B cell (primary cell): ENCODE data around the gene INPP4A. TPM values are rescaled to one million over a fixed set of nuclear protein-coding genes. Genes with fewer than 3 reads are reported as not detected.
"Not testable (repeated sequence)": the region's sequence is repeated elsewhere in the genome, so short reads cannot be mapped to it uniquely, and the experiment has no call there.

Experiments
- ATAC-seq: fragments of 200-7000 bp; cut with Tn5 transposase; one replicate; pipeline ENCODE4 v1.10.0; 2021; ENCODE audit warnings: low read depth, mild to moderate bottlenecking, moderate number of reproducible peaks, moderate library complexity
- CTCF ChIA-PET: fragments of 350-600 bp; sonication (Branson Sonifier 250); formaldehyde crosslinking; loops from one replicate; lab custom pipeline; 2021; ENCODE audit warnings: antibody characterized with exemption, inconsistent platforms; lab: Charles Lee
- POLR2A ChIA-PET: fragments of 350-600 bp; sonication (Branson Sonifier 250); formaldehyde crosslinking; loops from one replicate; lab custom pipeline; 2021; ENCODE audit warnings: antibody characterized with exemption; lab: Charles Lee
- DNase-seq: peaks from one replicate; pipeline ENCODE4 v3.0.0; 2013
- H2AFZ ChIP-seq: 2 replicates; pipeline ENCODE4 v1.6.1; 2012; ENCODE audit warnings: mild to moderate bottlenecking, low read depth, low read length; ENCODE audit not compliant: insufficient read depth, poor library complexity, severe bottlenecking
- H3K27ac ChIP-seq, 2 donors: 1 replicate in 1 of 2; 2 replicates in 1 of 2; pipeline ENCODE4 v1.5.1; 2012 to 2013; ENCODE audit warnings: low read length in 2 of 2, mild to moderate bottlenecking in 2 of 2, moderate library complexity in 1 of 2
- H3K27me3 ChIP-seq, 4 experiments: fragments of 200-600 bp in 1 of 4; sonication (generic) in 1 of 4; replicated peaks in 1 of 4; 1 replicate in 2 of 4; 2 replicates in 2 of 4; pipeline versions ENCODE4 v1.6.1 to v1.7.0; 2013 to 2016; ENCODE audit warnings: low read length in 3 of 4, mild to moderate bottlenecking in 2 of 4, mixed read lengths in 1 of 4, moderate library complexity in 1 of 4; ENCODE audit not compliant: insufficient read depth in 4 of 4, control insufficient read depth in 3 of 4; ENCODE audit errors: control extremely low read depth in 1 of 4
- H3K36me3 ChIP-seq, 2 experiments: replicated peaks in 1 of 2; 1 replicate in 1 of 2; 2 replicates in 1 of 2; pipeline versions ENCODE4 v1.6.1 to v1.7.1; 2013; ENCODE audit warnings: low read length in 1 of 2; ENCODE audit not compliant: insufficient read depth in 2 of 2, control insufficient read depth in 1 of 2; ENCODE audit errors: control extremely low read depth in 1 of 2, extremely low read depth in 1 of 2
- H3K4me1 ChIP-seq, 2 donors: fragments of 200-600 bp in 1 of 2; sonication (generic) in 1 of 2; 1 replicate in 1 of 2; 2 replicates in 1 of 2; pipeline versions ENCODE4 v1.5.1 to v1.6.1; 2013 to 2017; ENCODE audit warnings: low read length in 2 of 2; ENCODE audit not compliant: control insufficient read depth in 2 of 2, insufficient read depth in 2 of 2
- H3K4me2 ChIP-seq: replicated peaks from 2 replicates; pipeline ENCODE3; 2012; ENCODE audit warnings: mild to moderate bottlenecking, low read depth, low read length; ENCODE audit not compliant: poor library complexity, severe bottlenecking
- H3K4me3 ChIP-seq, 5 experiments: fragments of 200-600 bp in 1 of 5; sonication (generic) in 1 of 5; 1 replicate in 3 of 5; 2 replicates in 2 of 5; pipeline versions ENCODE4 v1.5.1 to v1.7.0; 2011 to 2016; ENCODE audit warnings: low read length in 4 of 5, mild to moderate bottlenecking in 4 of 5, low read depth in 2 of 5, control low read depth in 1 of 5, moderate library complexity in 1 of 5; ENCODE audit not compliant: insufficient read depth in 1 of 5; ENCODE audit errors: control extremely low read depth in 1 of 5, extremely low read depth in 1 of 5
- H3K79me2 ChIP-seq: fragments of 200-600 bp; sonication (generic); one replicate; pipeline ENCODE4 v1.6.0; 2016; ENCODE audit warnings: low read length; ENCODE audit not compliant: control insufficient read depth, insufficient read depth
- H3K9ac ChIP-seq: fragments of 200-600 bp; sonication (generic); 2 replicates; pipeline ENCODE4 v1.6.1; 2017; ENCODE audit warnings: mild to moderate bottlenecking, low read length, moderate library complexity
- H3K9me3 ChIP-seq, 3 donors: one replicate each; pipeline versions ENCODE4 v1.6.1 to v1.7.1; 2013; ENCODE audit warnings: low read length in 2 of 3; ENCODE audit not compliant: control insufficient read depth in 2 of 3, insufficient read depth in 1 of 3; ENCODE audit errors: control extremely low read depth in 1 of 3
- H4K20me1 ChIP-seq: 2 replicates; pipeline ENCODE4 v1.6.0; 2012; ENCODE audit warnings: mild to moderate bottlenecking, low read length; ENCODE audit not compliant: insufficient read depth, control insufficient read depth, poor library complexity, severe bottlenecking
- H3K27ac Mint-ChIP-seq: one replicate; pipeline ENCODE4 v1.8.0; 2021; ENCODE audit warnings: mixed read lengths
- H3K27me3 Mint-ChIP-seq: one replicate; pipeline ENCODE4 v1.8.0; 2021; ENCODE audit warnings: mixed read lengths
- H3K4me1 Mint-ChIP-seq: one replicate; pipeline ENCODE4 v1.8.0; 2021; ENCODE audit warnings: mixed read lengths
- H3K4me3 Mint-ChIP-seq: one replicate; pipeline ENCODE4 v1.8.0; 2021; ENCODE audit warnings: mixed read lengths
- H3K9me3 Mint-ChIP-seq: one replicate; pipeline ENCODE4 v1.8.0; 2022; ENCODE audit warnings: mixed read lengths; ENCODE audit not compliant: insufficient read depth
- CTCF ChIP-seq: fragments of 200-600 bp; IDR thresholded peaks from one replicate; pipeline ENCODE4 v1.8.0; 2022; ENCODE audit warnings: antibody characterized with exemption, mild to moderate bottlenecking
- EZH2 ChIP-seq: IDR thresholded peaks from 2 replicates; pipeline ENCODE4 v1.6.1; 2012; ENCODE audit warnings: borderline replicate concordance, low read depth, mild to moderate bottlenecking, moderate library complexity, low read length; ENCODE audit not compliant: insufficient read depth, poor library complexity, severe bottlenecking
- WGBS: methylation state at CpG from one replicate; pipeline ENCODE4 v1.1.5; 2013; ENCODE audit warnings: missing lambda C conversion rate; ENCODE audit not compliant: insufficient coverage; 5-methylcytosine and 5-hydroxymethylcytosine counted together
- intact Hi-C: fragments of 100-400 bp; cut with micrococcal nuclease; formaldehyde crosslinking; loops from one replicate; pipeline ENCODE4 v1.10.0; 2022
- polyA plus RNA-seq: library from polyadenylated mRNA; depleted of rRNA; stranded (reverse); fragments of >200 nt; gene quantifications from 2 replicates; pipeline ENCODE4 v1.2.3, GENCODE V29; 2012
- total RNA-seq, 2 donors: library from RNA; stranded (reverse); fragments of 120-200 nt in 1 of 2; gene quantifications; 1 replicate in 1 of 2; 2 replicates in 1 of 2; pipeline versions ENCODE4 v1.2.3 to v1.2.4, GENCODE V29; 2013 to 2022

INPP4A gene
- total and polyA plus RNA-seq, 2 donors (not counting 1 experiment from before 2014, with no cell fraction given), result 10.7 to 22.5 TPM

- Mint-ChIP-seq H3K27me3 (peaks cover 7% of the 10 kb centered on the region), H3K27ac (no peak overlapping the region), H3K4me3 (no peak overlapping the region), H3K9me3 (peaks cover 6% of the 10 kb centered on the region), H3K4me1 (no peaks in the 10 kb centered on the region)
- Histone ChIP-seq H3K27ac (no peak overlapping the region), H3K4me2 (no peak overlapping the region), H3K9ac (no peak overlapping the region), H2AFZ (no peak overlapping the region), H3K79me2 (no peaks in the 10 kb centered on the region), H3K4me3 (no peak overlapping the region), H3K27me3 (peaks cover 0 to 9% (median 0%) of the 10 kb centered on the region in 4 experiments), H3K36me3 (no peaks in the 10 kb centered on the region), H3K4me1 (no peaks in the 10 kb centered on the region), H4K20me1 (no peaks in the 10 kb centered on the region), H3K9me3 (peaks cover 0 to 9% (median 5%) of the 10 kb centered on the region in 3 donors)
- ChIA-PET POLR2A (interaction anchor here (0.6 kb wide), 1 partner anchor 19 kb away, joined by 4 read pairs; no protein-coding TSS in a partner anchor), CTCF (no interaction called here)
- intact Hi-C loops, result no loop called here
- DNase-seq (no peak), ATAC-seq (no peak)
- no peak for TF ChIP-seq CTCF
- TF ChIP-seq EZH2, result no peak
- WGBS, result no CpG with 5 or more reads among the region's 2 CpGs
These were observed 11.2 kb upstream of the INPP4A start for GRCh38 chr2:98433363-98433964.

GRCh38 chr2:98434492-98434891, 10.2 kb upstream of the INPP4A start:
- H3K4me3 ChIP-seq, result no peak overlapping the region
- ChIA-PET CTCF (no interaction called here), POLR2A (no interaction called here)
- intact Hi-C loops, result no loop called here
- Mint-ChIP-seq H3K9me3 (peaks cover 14% of the 10 kb centered on the region), H3K4me3 (no peak overlapping the region), H3K27ac (no peak overlapping the region), H3K27me3 (peaks cover 4% of the 10 kb centered on the region), H3K4me1 (no peaks in the 10 kb centered on the region)
- H3K4me2 ChIP-seq, result no peak overlapping the region
- peaks cover 0 to 6% (median 0%) of the 10 kb centered on the region in 4 experiments for H3K27me3 ChIP-seq
- H3K36me3 ChIP-seq, result no peaks in the 10 kb centered on the region
- H4K20me1 ChIP-seq, result no peaks in the 10 kb centered on the region
- H3K79me2 ChIP-seq, result no peaks in the 10 kb centered on the region
- H3K9ac ChIP-seq, result no peak overlapping the region
- H3K4me1 ChIP-seq, result no peaks in the 10 kb centered on the region
- H2AFZ ChIP-seq, result no peak overlapping the region
- TF ChIP-seq EZH2, result no peak
- TF ChIP-seq CTCF, result no peak
- no CpG with 5 or more reads among the region's 3 CpGs for WGBS
- DNase-seq (no peak), ATAC-seq (no peak)
- H3K9me3 ChIP-seq, result peaks cover 0 to 18% (median 8%) of the 10 kb centered on the region in 3 donors
- no peak overlapping the region for H3K27ac ChIP-seq

GRCh38 chr2:98435670-98436069, 9.0 kb upstream of the INPP4A start:
- H2AFZ ChIP-seq, H3K36me3 ChIP-seq, H3K27ac Mint-ChIP-seq, H3K79me2 ChIP-seq, H3K4me3 Mint-ChIP-seq, H3K27me3 ChIP-seq, H3K27ac ChIP-seq, DNase-seq, POLR2A ChIA-PET, H4K20me1 ChIP-seq, H3K4me1 ChIP-seq, H3K4me2 ChIP-seq, ATAC-seq, H3K27me3 Mint-ChIP-seq, H3K4me1 Mint-ChIP-seq, H3K4me3 ChIP-seq, H3K9ac ChIP-seq, CTCF ChIA-PET, intact Hi-C loops: not testable (repeated sequence)
- peaks cover 18% of the 10 kb centered on the region for H3K9me3 Mint-ChIP-seq
- WGBS, result 90% methylated on average over 2 of the region's 4 CpGs
- peaks cover 8 to 26% (median 10%) of the 10 kb centered on the region in 3 donors for H3K9me3 ChIP-seq
